ENCODE data around the gene KRTAP9-1.
"Not testable (repeated sequence)": the region's sequence is repeated elsewhere in the genome, so short reads cannot be mapped to it uniquely, and the experiment has no call there.

KRTAP9-1 gene

DNA sequence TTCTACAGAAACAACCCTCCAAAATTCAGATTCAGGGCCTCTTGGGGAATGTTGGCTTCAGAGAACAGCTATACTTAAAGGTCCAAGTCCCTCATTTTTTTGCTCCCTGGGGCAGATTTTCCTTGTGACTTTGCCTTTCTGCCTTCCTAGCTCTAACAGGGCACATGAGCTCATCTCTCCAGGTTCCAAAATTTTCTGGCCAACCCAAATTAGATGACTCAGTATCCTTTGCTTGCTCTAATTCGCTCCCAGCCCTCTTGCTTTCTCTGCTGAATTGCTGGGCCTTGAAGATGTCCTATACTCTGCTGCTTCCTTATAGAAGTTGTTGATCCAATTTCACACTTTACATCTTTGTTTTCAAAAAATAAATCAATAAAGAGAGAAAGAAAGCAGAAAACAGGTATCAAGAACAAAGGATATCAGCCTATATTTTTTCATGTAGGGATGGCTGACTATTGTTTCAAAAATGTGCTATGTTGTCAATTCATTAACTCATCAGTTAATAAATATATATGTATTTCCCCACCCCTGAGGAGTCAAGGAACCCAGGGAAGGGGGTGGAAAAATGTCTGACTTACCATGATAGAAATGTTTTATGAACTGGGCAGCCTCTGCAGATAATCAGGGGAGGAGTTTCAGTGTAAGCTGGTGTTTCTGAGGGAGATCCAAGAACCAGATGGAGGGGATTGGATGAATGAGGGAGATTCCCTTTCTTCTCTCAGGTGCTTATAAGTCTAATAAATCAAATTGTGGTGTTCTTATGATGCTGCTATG lies 10.7 kb upstream of the KRTAP9-1 start:
- ATAC-seq = no peak

- no peak for ATAC-seq
These were observed 5.2 kb upstream of the KRTAP9-1 start, which contains the start of gene KRTAP4-1 for GRCh38 chr17:41184480-41184961. Gene KRTAP4-1, minus strand, starts transcription at chr17:41184911. Its CDS starts 57 bp downstream, at chr17:41184854.

DNA sequence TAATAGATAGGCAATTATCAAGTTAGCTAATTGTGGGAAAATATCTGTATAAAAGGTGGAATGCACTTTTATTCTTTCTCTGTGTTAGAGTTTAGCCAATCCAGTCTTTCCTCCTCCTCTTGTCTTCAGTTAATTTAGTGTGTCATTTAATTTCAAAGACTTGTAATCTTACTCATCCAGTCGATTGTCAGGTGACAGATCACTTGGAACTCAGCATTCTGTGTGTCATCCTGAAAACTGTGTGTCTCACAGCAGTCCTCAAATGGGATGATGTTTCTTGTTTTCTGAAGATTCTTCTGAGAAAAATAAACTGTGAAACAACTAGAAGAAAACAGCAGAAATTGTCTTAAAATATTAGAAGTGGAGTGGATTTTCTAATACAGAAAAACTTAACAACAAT lies 4.7 kb upstream of the KRTAP9-1 start:
- no peak for ATAC-seq

- ATAC-seq = no peak
These were observed 2.8 kb upstream of the KRTAP9-1 start for GRCh38 chr17:41186872-41187271.

DNA sequence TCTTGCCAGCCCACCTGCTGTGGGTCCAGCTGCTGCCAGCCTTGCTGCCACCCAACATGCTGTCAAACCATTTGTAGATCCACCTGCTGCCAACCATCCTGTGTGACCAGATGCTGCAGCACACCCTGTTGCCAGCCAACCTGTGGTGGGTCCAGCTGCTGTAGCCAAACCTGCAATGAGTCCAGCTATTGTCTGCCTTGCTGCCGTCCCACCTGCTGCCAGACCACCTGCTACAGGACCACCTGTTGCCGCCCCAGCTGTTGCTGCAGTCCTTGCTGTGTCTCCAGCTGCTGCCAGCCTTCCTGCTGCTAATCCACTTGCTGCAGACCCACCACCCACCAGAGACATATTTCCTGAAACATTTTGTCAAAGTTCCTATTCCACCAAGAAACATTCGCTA lies 641 bp downstream of the KRTAP9-1 start:
- no peak for ATAC-seq

- no peak for ATAC-seq
These were observed 6.4 kb downstream of the KRTAP9-1 start for GRCh38 chr17:41196068-41196467.

DNA sequence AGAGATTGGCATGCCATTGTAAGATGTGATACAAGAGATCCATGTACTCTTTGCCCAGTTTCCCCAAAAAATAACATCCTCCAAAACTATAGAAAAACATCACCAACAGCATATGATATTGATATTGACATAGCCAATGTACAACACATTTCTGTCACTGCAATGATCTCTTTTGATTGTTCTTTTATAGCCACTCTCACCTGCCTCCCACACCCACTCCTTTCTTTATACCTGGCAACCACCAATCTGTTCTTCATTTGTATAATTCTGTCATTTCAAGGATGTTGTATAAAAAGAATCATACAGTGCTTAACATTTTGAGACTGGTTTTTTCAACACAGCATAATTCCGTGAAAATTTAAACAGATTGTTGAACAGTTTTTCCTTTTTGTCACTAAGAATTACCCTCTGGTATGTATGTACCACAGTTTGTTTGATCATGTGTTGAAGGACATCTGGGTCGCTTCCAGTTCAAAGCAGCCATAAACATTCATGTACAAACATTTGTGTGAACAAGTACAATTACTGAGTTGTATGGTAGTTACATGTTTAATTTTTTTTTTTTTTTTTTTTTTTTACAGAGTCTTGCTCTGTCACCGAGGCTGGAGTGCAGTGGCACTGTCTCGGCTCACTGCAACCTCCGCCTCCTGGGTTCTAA lies 9.9 kb downstream of the KRTAP9-1 start:
- ATAC-seq = no peak

GRCh38 chr17:41211845-41212466 lies 22.3 kb downstream of the KRTAP9-1 start:
- peak in 1 of 2 donors; percentile 24 for ATAC-seq

DNA sequence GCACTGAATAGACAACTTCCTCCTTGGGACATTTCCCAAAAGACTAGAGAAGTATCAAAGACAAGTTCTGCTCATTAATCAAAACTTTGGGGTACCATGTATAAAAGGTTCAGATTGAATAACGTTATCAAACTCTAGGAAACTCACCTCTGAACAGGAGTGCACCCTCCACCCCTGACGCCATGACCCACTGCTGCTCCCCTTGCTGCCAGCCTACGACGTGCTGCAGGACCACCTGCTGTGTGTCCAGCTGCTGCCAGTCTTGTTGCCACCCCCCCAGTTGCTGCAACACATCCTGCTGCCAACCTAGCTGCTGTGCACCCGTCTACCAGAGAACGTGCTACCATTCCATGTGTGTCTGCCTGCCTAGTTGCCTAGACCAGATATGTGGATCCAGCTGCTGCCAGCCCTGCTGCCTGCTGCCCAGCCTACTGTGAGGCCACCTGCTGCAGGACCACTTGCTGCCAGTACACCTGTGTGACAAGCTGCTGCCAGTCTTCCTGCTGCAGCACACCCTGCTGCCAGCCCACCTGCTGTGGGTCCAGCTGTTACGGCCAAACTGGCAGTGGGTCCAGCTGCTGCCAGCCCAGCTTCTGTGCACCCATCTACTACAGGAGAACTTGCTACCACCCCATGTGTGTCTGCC lies 23.0 kb downstream of the KRTAP9-1 start:
- ATAC-seq = no peak

DNA sequence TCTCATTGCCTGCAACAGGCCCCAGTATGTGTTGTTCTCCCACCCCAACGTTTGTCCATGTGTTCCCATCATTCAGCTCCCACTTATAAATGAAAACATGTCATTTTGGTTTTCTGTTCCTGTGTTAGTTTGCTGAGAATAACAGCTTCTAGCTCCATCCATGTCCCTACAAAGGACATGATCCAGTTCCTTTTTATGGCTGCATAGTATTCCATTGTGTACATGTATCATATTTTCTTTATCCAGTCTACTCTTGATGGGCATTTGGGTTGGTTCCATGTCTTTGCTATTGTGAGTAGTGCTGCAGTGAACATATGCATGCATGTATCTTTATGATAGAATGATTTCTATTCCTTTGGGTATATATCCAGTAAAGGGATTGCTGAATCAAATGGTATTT lies 26.0 kb downstream of the KRTAP9-1 start:
- ATAC-seq = no peak

- no peak for ATAC-seq
These were observed 34.1 kb downstream of the KRTAP9-1 start for GRCh38 chr17:41223821-41224220.

DNA sequence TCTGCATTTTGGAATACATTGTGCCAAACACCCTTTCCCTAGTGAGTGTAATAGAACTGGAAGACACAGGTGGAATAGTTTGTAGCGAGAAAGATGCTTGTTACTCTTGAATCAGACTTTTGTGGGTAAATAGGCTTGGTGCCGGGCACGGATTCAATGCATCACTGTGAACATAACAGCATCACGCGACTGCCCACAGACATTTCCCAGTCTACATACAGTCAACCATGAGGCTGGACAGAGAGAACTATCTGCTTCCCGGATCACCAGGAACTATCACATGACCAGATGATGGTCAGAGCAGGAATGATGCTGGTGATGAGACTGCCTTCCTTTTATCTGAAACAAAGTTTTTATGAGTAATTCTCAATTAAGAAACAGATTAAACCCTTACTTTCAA lies 36.4 kb downstream of the KRTAP9-1 start:
- ATAC-seq = no peak

- ATAC-seq = not testable (repeated sequence)
These were observed 37.0 kb downstream of the KRTAP9-1 start, which contains the start of gene KRTAP9-2 for GRCh38 chr17:41226598-41227095. Gene KRTAP9-2, plus strand, starts transcription at chr17:41226648. Its CDS starts 7 bp downstream, at chr17:41226655.

- ATAC-seq = no peak
These were observed 40.4 kb downstream of the KRTAP9-1 start for GRCh38 chr17:41230094-41230493.

- no peak for ATAC-seq
These were observed 42.0 kb downstream of the KRTAP9-1 start for GRCh38 chr17:41231731-41232130.

- ATAC-seq = not testable (repeated sequence)
These were observed 42.9 kb downstream of the KRTAP9-1 start, which contains the start of gene KRTAP9-3 for GRCh38 chr17:41232399-41233105. Gene KRTAP9-3, plus strand, starts transcription at chr17:41232449. Its CDS starts 53 bp downstream, at chr17:41232502.

DNA sequence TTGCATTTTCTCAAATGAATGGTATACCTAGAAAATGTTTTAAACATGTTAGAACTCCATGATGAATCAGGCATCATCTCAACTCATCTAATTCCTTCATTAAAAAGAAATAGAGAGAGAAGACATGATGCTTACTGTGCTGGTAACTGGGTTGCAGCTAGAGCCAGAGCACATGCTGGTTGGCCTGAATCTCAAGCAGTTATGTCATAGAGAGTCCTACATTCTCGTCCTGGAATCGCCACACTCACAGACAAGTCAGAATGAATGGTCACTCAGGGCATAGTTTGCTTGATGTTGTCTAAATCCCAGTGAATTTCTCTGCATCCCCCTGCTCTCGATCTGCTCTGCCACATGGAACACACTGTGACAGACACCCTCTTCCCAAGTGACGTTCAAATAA lies 47.4 kb downstream of the KRTAP9-1 start:
- not testable (repeated sequence) for ATAC-seq

DNA sequence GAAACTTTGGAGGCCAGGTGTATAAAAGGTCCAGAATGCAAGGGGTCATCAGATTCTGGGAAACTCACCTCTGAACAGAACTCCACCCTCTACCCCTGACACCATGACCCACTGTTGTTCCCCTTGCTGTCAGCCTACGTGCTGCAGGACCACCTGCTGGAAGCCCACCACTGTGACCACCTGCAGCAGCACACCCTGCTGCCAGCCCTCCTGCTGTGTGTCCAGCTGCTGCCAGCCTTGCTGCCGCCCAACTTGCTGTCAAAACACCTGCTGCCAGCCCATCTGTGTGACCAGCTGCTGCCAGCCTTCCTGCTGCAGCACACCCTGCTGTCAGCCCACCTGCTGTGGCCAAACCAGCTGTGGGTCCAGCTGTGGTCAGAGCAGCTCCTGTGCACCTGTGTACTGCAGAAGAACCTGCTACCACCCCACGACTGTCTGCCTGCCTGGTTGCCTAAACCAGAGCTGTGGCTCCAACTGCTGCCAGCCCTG lies 48.3 kb downstream of the KRTAP9-1 start, which contains the start of gene KRTAP9-8:
Gene KRTAP9-8 (plus strand): TSS at position 51 of the 489 bp plus-strand sequence. CDS start 53 bp downstream, at position 104.
- not testable (repeated sequence) for ATAC-seq

Measured in activated CD4-positive, CD25-positive, alpha-beta regulatory T cell treated with anti-CD3 and anti-CD28 coated beads, Interleukin-2, amount 50 U/mL, for 24 hours (primary cell).